MM.1S (cell line): ENCODE measurements around the gene DTX1.

ENCODE experiments used
- CTCF ChIP-seq: fragments of 300-600 bp; sonication (generic); IDR thresholded peaks from 2 replicates; pipeline ENCODE4 v1.5.1; 2016; ENCODE audit warnings: antibody characterized with exemption, low read length, mixed read lengths
- EZH2phosphoT487 ChIP-seq: fragments of 300-600 bp; sonication (generic); IDR thresholded peaks from 2 replicates; pipeline ENCODE4 v1.6.1; 2018; ENCODE audit warnings: antibody characterized with exemption, low read length

- TF ChIP-seq CTCF, result no peak
- TF ChIP-seq EZH2phosphoT487, result no peak
Measured at GRCh38 chr12:113054948-113055486, 1.5 kb upstream of the DTX1 start.
